ENCODE measurements around the gene FBXL17.

FBXL17 gene

GRCh38 chr5:108145351-108145750 is 236.5 kb downstream of the FBXL17 start:
- no peak for TF ChIP-seq CTCF (IDR thresholded peaks at IDR 0.05; ENCODE audit: low read depth, low read length, missing control alignments)
- H3K4me3 ChIP-seq (ENCODE audit: low read depth, low read length), result no peak overlapping the region
- DNase-seq (ENCODE audit: low read depth), result no peak

GRCh38 chr5:108144332-108144731 is 237.6 kb downstream of the FBXL17 start:
- no peak for DNase-seq (ENCODE audit: low read depth)
- no peak for TF ChIP-seq CTCF (IDR thresholded peaks at IDR 0.05; ENCODE audit: low read depth, low read length, missing control alignments)
- no peak overlapping the region for H3K4me3 ChIP-seq (ENCODE audit: low read depth, low read length)

- no peak for DNase-seq (ENCODE audit: low read depth)
- no peak for TF ChIP-seq CTCF (IDR thresholded peaks at IDR 0.05; ENCODE audit: low read depth, low read length, missing control alignments)
- no peak overlapping the region for H3K4me3 ChIP-seq (ENCODE audit: low read depth, low read length)
These were observed 238.3 kb downstream of the FBXL17 start for GRCh38 chr5:108143581-108143980.

GRCh38 chr5:108141676-108142075 is 240.2 kb downstream of the FBXL17 start:
- no peak for TF ChIP-seq CTCF (IDR thresholded peaks at IDR 0.05; ENCODE audit: low read depth, low read length, missing control alignments)
- DNase-seq (ENCODE audit: low read depth), result no peak
- H3K4me3 ChIP-seq (ENCODE audit: low read depth, low read length), result no peak overlapping the region

- TF ChIP-seq CTCF (IDR thresholded peaks at IDR 0.05; ENCODE audit: low read depth, low read length, missing control alignments), result no peak
- no peak for DNase-seq (ENCODE audit: low read depth)
- no peak overlapping the region for H3K4me3 ChIP-seq (ENCODE audit: low read depth, low read length)
These were observed 245.4 kb downstream of the FBXL17 start for GRCh38 chr5:108136493-108136892.

- no peak for TF ChIP-seq CTCF (IDR thresholded peaks at IDR 0.05; ENCODE audit: low read depth, low read length, missing control alignments)
- H3K4me3 ChIP-seq (ENCODE audit: low read depth, low read length), result no peak overlapping the region
- no peak for DNase-seq (ENCODE audit: low read depth)
These were observed 252.8 kb downstream of the FBXL17 start for GRCh38 chr5:108129129-108129528.

GRCh38 chr5:108125771-108126511 is 256.0 kb downstream of the FBXL17 start:
- TF ChIP-seq CTCF (IDR thresholded peaks at IDR 0.05; ENCODE audit: low read depth, low read length, missing control alignments), result no peak
- no peak for DNase-seq (ENCODE audit: low read depth)

More at GRCh38 chr5:108125771-108126511, 256.0 kb downstream of the FBXL17 start:
- H3K4me3 ChIP-seq (ENCODE audit: low read depth, low read length), result no peak overlapping the region

Data from GM12864 (cell line).